Stomach (tissue), 9 donors: ENCODE measurements around the gene ZNF330. TPM values are rescaled to one million over a fixed set of nuclear protein-coding genes. Genes with fewer than 3 reads are reported as not detected.

Experiments used
- DNase-seq, 2 donors: peaks; one replicate each; pipeline versions ENCODE4 v3.0.0 to v3.0.0-alpha.2; 2013 to 2019
- H3K27ac ChIP-seq, 5 donors: fragments of 200-600 bp in 4 of 5; sonication (generic) in 4 of 5; one replicate each; pipeline ENCODE4 v1.5.1; 2013 to 2019; ENCODE audit warnings: mild to moderate bottlenecking in 1 of 5, moderate library complexity in 1 of 5
- H3K27me3 ChIP-seq, 3 donors: fragments of 200-600 bp; sonication (generic); one replicate each; pipeline ENCODE4 v1.5.1; 2017 to 2019; ENCODE audit warnings: mixed run types in 1 of 3
- H3K36me3 ChIP-seq, 4 donors: fragments of 200-600 bp; sonication (generic); 1 replicate in 3 of 4; 2 replicates in 1 of 4; pipeline ENCODE4 v1.5.1; 2016 to 2019
- H3K4me1 ChIP-seq, 4 donors: fragments of 200-600 bp; sonication (generic); one replicate each; pipeline ENCODE4 v1.5.1; 2016 to 2019
- H3K4me3 ChIP-seq, 4 donors: fragments of 200-600 bp; sonication (generic) in 3 of 4; one replicate each; pipeline ENCODE4 v1.5.1; 2016 to 2019; ENCODE audit warnings: mild to moderate bottlenecking in 1 of 4
- H3K9me3 ChIP-seq, 4 donors: fragments of 200-600 bp; sonication (generic); one replicate each; pipeline ENCODE4 v1.5.1; 2016 to 2019
- EP300 ChIP-seq: sonication (generic); formaldehyde crosslinking; IDR thresholded peaks from one replicate; pipeline ENCODE4 v1.6.1; 2017; ENCODE audit warnings: antibody characterized with exemption
- POLR2A ChIP-seq, 4 donors: fragments of 450-650 bp; IDR thresholded peaks; one replicate each; pipeline ENCODE4 v1.6.1; 2016; ENCODE audit warnings: antibody characterized with exemption in 4 of 4, control low read depth in 2 of 4, mild to moderate bottlenecking in 1 of 4, moderate library complexity in 1 of 4
- POLR2AphosphoS5 ChIP-seq, 3 donors: sonication (generic); formaldehyde crosslinking; IDR thresholded peaks; one replicate each; pipeline ENCODE4 v1.6.1; 2016; ENCODE audit warnings: antibody characterized with exemption in 3 of 3
- WGBS, 5 donors: extraction: QIAGEN DNeasy Blood & Tissue Kit in 3 of 5; methylation state at CpG; one replicate each; pipeline versions ENCODE4 v1.1.5 to v1.1.7; 2013 to 2018; 5-methylcytosine and 5-hydroxymethylcytosine counted together
- intact Hi-C: fragments of 100-400 bp; cut with DNase I; formaldehyde crosslinking; loops from one replicate; pipeline ENCODE4 v1.15.1; 2023; ENCODE audit warnings: low total_unique reads
- polyA plus RNA-seq, 3 donors: library from polyadenylated mRNA; stranded (reverse); fragments of 200-250 nt; gene quantifications; one replicate each; pipeline ENCODE4 v1.2.3, GENCODE V29; 2013
- total RNA-seq, 5 donors: library from RNA; depleted of rRNA; stranded (reverse); fragments of >200 nt; gene quantifications; one replicate each; pipeline versions ENCODE4 v1.1.0 to v1.2.3, GENCODE V29; 2014 to 2016
- TF ChIP-seq, protein P1 (sequence below), 7 experiments: fragments of 450-650 bp in 4 of 7; fragments of 200-600 bp in 3 of 7; sonication (generic) in 3 of 7; IDR thresholded peaks; one replicate each; pipeline ENCODE4 v1.5.1; 2016 to 2019; ENCODE audit warnings: antibody characterized with exemption in 7 of 7, control low read depth in 2 of 7, mild to moderate bottlenecking in 1 of 7
- donor health status: healthy with polysubstance abuse.
- donor health status: Bipolar disorder and iron deficiency.
- donor health status: healthy.

ZNF330 gene
- total and polyA plus RNA-seq, 8 donors: 5.5 to 68.3 (median 22.4) TPM

DNA sequence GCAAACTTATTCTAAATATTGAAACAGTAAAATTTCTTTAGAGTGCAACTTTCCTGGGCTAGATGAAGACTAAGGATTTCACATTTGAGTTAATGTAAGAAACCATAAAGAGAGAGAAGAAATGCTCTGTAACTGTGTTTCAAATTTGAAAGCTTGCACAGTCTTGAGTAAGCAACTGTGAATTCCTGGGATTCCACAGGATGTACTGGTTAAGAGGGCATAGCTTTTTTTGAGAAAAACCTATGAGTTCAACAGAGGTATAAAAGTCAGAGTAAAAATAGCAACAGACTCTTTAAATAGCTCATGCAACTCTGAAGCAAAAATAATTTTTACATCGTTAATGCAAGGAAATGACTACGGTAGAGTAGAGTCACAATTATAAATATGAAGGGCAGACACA lies 25.5 kb downstream of the ZNF330 start:
- 53 to 73% (median 64%) methylated on average over 2 of the region's 2 CpGs for WGBS, 5 donors
- DNase-seq: no peak

GRCh38 chr4:141246683-141247429 lies 26.2 kb downstream of the ZNF330 start:
- no peak for DNase-seq
- TF ChIP-seq POLR2A (IDR thresholded peaks at IDR 0.05) (no peak), EP300 (no peak), POLR2AphosphoS5 (IDR thresholded peaks at IDR 0.05) (no peak)
- TF ChIP-seq, protein P1, sequence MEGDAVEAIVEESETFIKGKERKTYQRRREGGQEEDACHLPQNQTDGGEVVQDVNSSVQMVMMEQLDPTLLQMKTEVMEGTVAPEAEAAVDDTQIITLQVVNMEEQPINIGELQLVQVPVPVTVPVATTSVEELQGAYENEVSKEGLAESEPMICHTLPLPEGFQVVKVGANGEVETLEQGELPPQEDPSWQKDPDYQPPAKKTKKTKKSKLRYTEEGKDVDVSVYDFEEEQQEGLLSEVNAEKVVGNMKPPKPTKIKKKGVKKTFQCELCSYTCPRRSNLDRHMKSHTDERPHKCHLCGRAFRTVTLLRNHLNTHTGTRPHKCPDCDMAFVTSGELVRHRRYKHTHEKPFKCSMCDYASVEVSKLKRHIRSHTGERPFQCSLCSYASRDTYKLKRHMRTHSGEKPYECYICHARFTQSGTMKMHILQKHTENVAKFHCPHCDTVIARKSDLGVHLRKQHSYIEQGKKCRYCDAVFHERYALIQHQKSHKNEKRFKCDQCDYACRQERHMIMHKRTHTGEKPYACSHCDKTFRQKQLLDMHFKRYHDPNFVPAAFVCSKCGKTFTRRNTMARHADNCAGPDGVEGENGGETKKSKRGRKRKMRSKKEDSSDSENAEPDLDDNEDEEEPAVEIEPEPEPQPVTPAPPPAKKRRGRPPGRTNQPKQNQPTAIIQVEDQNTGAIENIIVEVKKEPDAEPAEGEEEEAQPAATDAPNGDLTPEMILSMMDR (IDR thresholded peaks at IDR 0.05): no peak
- Histone ChIP-seq H3K27ac (no peak overlapping the region), H3K27me3 (no peaks in the 10 kb centered on the region), H3K36me3 (no peaks in the 10 kb centered on the region), H3K9me3 (no peaks in the 10 kb centered on the region), H3K4me1 (no peaks in the 10 kb centered on the region), H3K4me3 (no peak overlapping the region)
- intact Hi-C loops: no loop called here
- WGBS, 5 donors: 41 to 54% (median 52%) methylated on average over 2 of the region's 2 CpGs

More for the DNA sequence above, 25.5 kb downstream of the ZNF330 start:
- H3K36me3 ChIP-seq: no peaks in the 10 kb centered on the region
- H3K4me3 ChIP-seq: no peak overlapping the region
- no peak overlapping the region for H3K27ac ChIP-seq
- no peaks in the 10 kb centered on the region for H3K9me3 ChIP-seq
- intact Hi-C loops: no loop called here
- no peaks in the 10 kb centered on the region for H3K4me1 ChIP-seq
- TF ChIP-seq POLR2A (IDR thresholded peaks at IDR 0.05): no peak
- TF ChIP-seq, protein P1 (IDR thresholded peaks at IDR 0.05): no peak
- no peak for TF ChIP-seq EP300
- no peak for TF ChIP-seq POLR2AphosphoS5 (IDR thresholded peaks at IDR 0.05)
- H3K27me3 ChIP-seq: no peaks in the 10 kb centered on the region

- no peaks in the 10 kb centered on the region for H3K9me3 ChIP-seq
- no peak overlapping the region for H3K4me3 ChIP-seq
- no peaks in the 10 kb centered on the region for H3K27me3 ChIP-seq
- H3K4me1 ChIP-seq: no peaks in the 10 kb centered on the region
- intact Hi-C loops: no loop called here
- no peaks in the 10 kb centered on the region for H3K36me3 ChIP-seq
- no peak overlapping the region for H3K27ac ChIP-seq
- DNase-seq: no peak
- 69 to 78% (median 71%) methylated on average over 2 of the region's 2 CpGs for WGBS, 5 donors
- TF ChIP-seq POLR2A (IDR thresholded peaks at IDR 0.05) (no peak), POLR2AphosphoS5 (IDR thresholded peaks at IDR 0.05) (no peak), EP300 (no peak)
- TF ChIP-seq, protein P1 (IDR thresholded peaks at IDR 0.05): no peak
Measured at GRCh38 chr4:141247430-141247780, 26.7 kb downstream of the ZNF330 start.

DNA sequence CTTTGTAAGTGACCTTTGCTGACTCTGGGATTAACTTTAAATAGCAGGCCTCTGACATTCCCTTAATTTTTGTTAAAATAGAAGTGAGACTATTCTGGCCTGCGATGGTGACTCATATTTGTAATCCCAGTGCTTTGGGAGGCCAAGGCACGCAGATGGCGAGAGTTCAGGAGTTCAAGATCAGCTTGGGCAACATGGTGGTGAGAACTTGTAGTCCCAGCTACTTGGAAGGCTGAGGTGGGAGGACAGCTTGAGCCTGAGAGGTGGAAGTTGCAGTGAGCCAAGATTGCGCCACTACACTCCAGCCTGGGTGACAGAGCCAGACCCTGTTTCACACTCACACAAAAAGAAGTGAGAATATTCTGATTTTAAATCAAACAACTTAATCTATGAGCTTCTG lies 27.3 kb downstream of the ZNF330 start:
- 62 to 81% (median 75%) methylated on average over 4 of the region's 4 CpGs for WGBS, 5 donors
- TF ChIP-seq POLR2A (IDR thresholded peaks at IDR 0.05) (no peak), EP300 (peak; percentile 81), POLR2AphosphoS5 (IDR thresholded peaks at IDR 0.05) (peak; percentile 17 to 73 (median 63))
- TF ChIP-seq, protein P1 (IDR thresholded peaks at IDR 0.05): no peak
- Histone ChIP-seq H3K36me3 (no peaks in the 10 kb centered on the region), H3K27ac (no peak overlapping the region), H3K27me3 (no peaks in the 10 kb centered on the region), H3K4me3 (no peak overlapping the region), H3K9me3 (no peaks in the 10 kb centered on the region), H3K4me1 (no peaks in the 10 kb centered on the region)
- DNase-seq: no peak
- intact Hi-C loops: no loop called here
